MV-4-11 (cell line): ENCODE results near the gene DMWD.
"Not testable (repeated sequence)": the region's sequence is repeated elsewhere in the genome, so short reads cannot be mapped to it uniquely, and the experiment has no call there.

Experiments
- DNase-seq: peaks from one replicate; lab custom pipeline; 2025; lab: John Stamatoyannopoulos, UW

The DMWD gene

GRCh38 chr19:45769821-45770191 lies 22.8 kb downstream of the DMWD start:
- peak; percentile 58 for DNase-seq

- DNase-seq: peak; percentile 98
These were observed 23.5 kb downstream of the DMWD start, which contains the start of gene SIX5 for GRCh38 chr19:45768984-45769782. TSS of gene SIX5 (minus strand) at chr19:45769252. CDS start at chr19:45768844, 408 bp downstream.

- DNase-seq: peak; percentile 27
These were observed 24.0 kb downstream of the DMWD start for GRCh38 chr19:45768655-45768983.

GRCh38 chr19:45767881-45768654 lies 24.6 kb downstream of the DMWD start:
- DNase-seq: peak; percentile 32

- no peak for DNase-seq
These were observed 25.2 kb downstream of the DMWD start for GRCh38 chr19:45767410-45767880.

- no peak for DNase-seq
These were observed 25.7 kb downstream of the DMWD start for GRCh38 chr19:45766869-45767346.

GRCh38 chr19:45766296-45766868 lies 26.3 kb downstream of the DMWD start:
- no peak for DNase-seq

GRCh38 chr19:45765702-45766295 lies 26.8 kb downstream of the DMWD start:
- no peak for DNase-seq

GRCh38 chr19:45764945-45765701 lies 27.5 kb downstream of the DMWD start:
- no peak for DNase-seq

- no peak for DNase-seq
These were observed 28.2 kb downstream of the DMWD start for GRCh38 chr19:45764475-45764874.

- DNase-seq: no peak
These were observed 28.9 kb downstream of the DMWD start for GRCh38 chr19:45763691-45764294.

- no peak for DNase-seq
These were observed 29.6 kb downstream of the DMWD start for GRCh38 chr19:45762870-45763631.

GRCh38 chr19:45761714-45762113 lies 30.9 kb downstream of the DMWD start:
- DNase-seq: no peak

GRCh38 chr19:45758921-45759320 lies 33.7 kb downstream of the DMWD start:
- DNase-seq: no peak

GRCh38 chr19:45757695-45758094 lies 35.0 kb downstream of the DMWD start:
- no peak for DNase-seq

- no peak for DNase-seq
These were observed 38.3 kb downstream of the DMWD start for GRCh38 chr19:45754323-45754722.

- DNase-seq: no peak
These were observed 39.1 kb downstream of the DMWD start for GRCh38 chr19:45753548-45753947.

- peak; percentile 52 for DNase-seq
These were observed 40.0 kb downstream of the DMWD start for GRCh38 chr19:45752639-45753038.

- DNase-seq: not testable (repeated sequence)
These were observed 41.2 kb downstream of the DMWD start for GRCh38 chr19:45751483-45751882.

GRCh38 chr19:45747513-45747912 lies 45.1 kb downstream of the DMWD start:
- no peak for DNase-seq
